ENCODE data around the gene TFEB.
"Not testable (repeated sequence)": the region's sequence is repeated elsewhere in the genome, so short reads cannot be mapped to it uniquely, and the experiment has no call there.

Gene TFEB

GRCh38 chr6:41771058-41771983 is 35.9 kb upstream of the TFEB start:
- peaks cover 7% of the 10 kb centered on the region for H3K36me3 Mint-ChIP-seq (ENCODE audit: low read depth)
- no peak overlapping the region for H3K4me3 Mint-ChIP-seq
- H3K4me1 Mint-ChIP-seq (ENCODE audit: low read depth): peaks cover 13% of the 10 kb centered on the region
- H3K9me3 Mint-ChIP-seq: no peaks in the 10 kb centered on the region
- no peak overlapping the region for H3K27ac Mint-ChIP-seq
- no peak for DNase-seq (ENCODE audit: low spot score)
- no peaks in the 10 kb centered on the region for H3K27me3 Mint-ChIP-seq (ENCODE audit: low read depth)

GRCh38 chr6:41770381-41771057 is 35.1 kb upstream of the TFEB start:
- Mint-ChIP-seq H3K9me3 (no peaks in the 10 kb centered on the region), H3K27me3 (ENCODE audit: low read depth) (no peaks in the 10 kb centered on the region), H3K27ac (no peak overlapping the region), H3K36me3 (ENCODE audit: low read depth) (peaks cover 7% of the 10 kb centered on the region), H3K4me1 (ENCODE audit: low read depth) (peaks cover 13% of the 10 kb centered on the region), H3K4me3 (no peak overlapping the region)
- DNase-seq (ENCODE audit: low spot score): no peak

DNA sequence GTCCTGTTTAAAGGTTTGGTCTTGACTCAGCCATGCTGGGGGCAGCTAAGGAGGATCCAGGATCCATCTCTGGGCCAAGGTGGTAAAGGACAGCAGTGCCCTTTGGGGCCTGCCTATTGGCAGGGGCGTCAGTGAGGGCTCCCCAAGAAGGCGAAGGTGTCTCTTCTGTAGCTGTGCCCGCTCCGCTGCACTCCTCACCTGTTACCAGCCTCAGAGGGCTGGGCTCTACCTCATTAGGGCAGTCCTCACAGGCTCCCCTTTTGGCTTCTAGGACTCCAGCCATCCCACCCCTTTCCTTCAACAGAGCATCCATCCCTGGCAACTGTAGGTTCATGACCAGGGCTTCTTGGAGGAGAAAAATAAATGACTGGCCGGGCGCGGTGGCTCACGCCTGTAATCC is 34.0 kb upstream of the TFEB start:
- Mint-ChIP-seq H3K4me3 (no peak overlapping the region), H3K36me3 (ENCODE audit: low read depth) (peaks cover 7% of the 10 kb centered on the region), H3K9me3 (no peaks in the 10 kb centered on the region), H3K27me3 (ENCODE audit: low read depth) (no peaks in the 10 kb centered on the region), H3K4me1 (ENCODE audit: low read depth) (peaks cover 13% of the 10 kb centered on the region), H3K27ac (peak overlapping the region; percentile 64)
- DNase-seq (ENCODE audit: low spot score): no peak

DNA sequence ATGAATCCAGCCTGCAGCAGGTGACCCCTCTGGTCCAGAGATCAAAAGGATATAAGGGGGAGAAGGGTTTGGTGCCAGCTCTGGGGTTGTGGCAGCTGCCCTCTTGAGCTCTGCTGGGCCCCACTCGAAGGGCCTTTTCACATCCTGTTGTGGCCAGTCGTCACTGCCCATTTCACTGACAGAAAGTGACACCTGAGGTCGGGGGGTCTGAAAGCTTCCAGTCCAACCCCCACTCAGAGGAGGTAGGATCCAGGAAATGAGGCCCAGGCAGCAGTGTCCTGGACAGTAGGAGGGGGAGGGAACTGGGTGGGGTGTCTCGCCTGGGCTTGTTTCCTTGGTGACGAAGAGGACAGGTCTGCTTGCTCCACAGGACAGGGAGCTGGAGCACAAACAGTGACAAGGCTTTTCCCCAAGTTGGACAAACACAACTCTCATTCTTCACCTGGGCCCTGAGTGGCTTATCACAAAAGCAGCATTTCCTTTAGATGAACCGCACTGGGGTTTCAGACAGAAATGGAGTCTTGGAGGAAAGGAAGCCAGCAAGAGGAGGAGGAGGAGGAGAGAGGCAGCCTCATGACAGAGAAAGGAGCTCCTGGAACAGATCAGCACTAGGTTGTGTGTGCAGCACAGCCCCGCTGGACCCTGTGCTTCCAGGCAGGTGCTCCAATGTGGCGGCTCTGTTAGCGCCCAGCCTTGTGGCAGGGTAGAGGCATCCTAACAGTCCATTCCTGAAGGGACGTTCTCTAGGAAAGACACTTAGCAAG is 33.3 kb upstream of the TFEB start:
- H3K4me3 Mint-ChIP-seq: no peak overlapping the region
- H3K4me1 Mint-ChIP-seq (ENCODE audit: low read depth): peaks cover 13% of the 10 kb centered on the region
- H3K27ac Mint-ChIP-seq: peak overlapping the region; percentile 64
- DNase-seq (ENCODE audit: low spot score): no peak
- H3K27me3 Mint-ChIP-seq (ENCODE audit: low read depth): no peaks in the 10 kb centered on the region
- H3K36me3 Mint-ChIP-seq (ENCODE audit: low read depth): peaks cover 7% of the 10 kb centered on the region
- no peaks in the 10 kb centered on the region for H3K9me3 Mint-ChIP-seq

GRCh38 chr6:41767112-41767833 is 31.9 kb upstream of the TFEB start:
- Mint-ChIP-seq H3K36me3 (ENCODE audit: low read depth) (peaks cover 4% of the 10 kb centered on the region), H3K4me1 (ENCODE audit: low read depth) (peaks cover 13% of the 10 kb centered on the region), H3K4me3 (no peak overlapping the region), H3K27me3 (ENCODE audit: low read depth) (no peaks in the 10 kb centered on the region), H3K9me3 (no peaks in the 10 kb centered on the region), H3K27ac (no peak overlapping the region)
- DNase-seq (ENCODE audit: low spot score): no peak

GRCh38 chr6:41766043-41766664 is 30.7 kb upstream of the TFEB start:
- H3K36me3 Mint-ChIP-seq (ENCODE audit: low read depth); DNase-seq (ENCODE audit: low spot score); H3K27ac Mint-ChIP-seq; H3K4me3 Mint-ChIP-seq; H3K9me3 Mint-ChIP-seq; H3K27me3 Mint-ChIP-seq (ENCODE audit: low read depth): not testable (repeated sequence)
- peaks cover 13% of the 10 kb centered on the region for H3K4me1 Mint-ChIP-seq (ENCODE audit: low read depth)

- Mint-ChIP-seq H3K4me1 (ENCODE audit: low read depth) (peaks cover 5% of the 10 kb centered on the region), H3K36me3 (ENCODE audit: low read depth) (no peaks in the 10 kb centered on the region), H3K27me3 (ENCODE audit: low read depth) (no peaks in the 10 kb centered on the region), H3K4me3 (no peak overlapping the region), H3K9me3 (no peaks in the 10 kb centered on the region), H3K27ac (no peak overlapping the region)
- no peak for DNase-seq (ENCODE audit: low spot score)
Observed at GRCh38 chr6:41763470-41763869, 28.1 kb upstream of the TFEB start.

DNA sequence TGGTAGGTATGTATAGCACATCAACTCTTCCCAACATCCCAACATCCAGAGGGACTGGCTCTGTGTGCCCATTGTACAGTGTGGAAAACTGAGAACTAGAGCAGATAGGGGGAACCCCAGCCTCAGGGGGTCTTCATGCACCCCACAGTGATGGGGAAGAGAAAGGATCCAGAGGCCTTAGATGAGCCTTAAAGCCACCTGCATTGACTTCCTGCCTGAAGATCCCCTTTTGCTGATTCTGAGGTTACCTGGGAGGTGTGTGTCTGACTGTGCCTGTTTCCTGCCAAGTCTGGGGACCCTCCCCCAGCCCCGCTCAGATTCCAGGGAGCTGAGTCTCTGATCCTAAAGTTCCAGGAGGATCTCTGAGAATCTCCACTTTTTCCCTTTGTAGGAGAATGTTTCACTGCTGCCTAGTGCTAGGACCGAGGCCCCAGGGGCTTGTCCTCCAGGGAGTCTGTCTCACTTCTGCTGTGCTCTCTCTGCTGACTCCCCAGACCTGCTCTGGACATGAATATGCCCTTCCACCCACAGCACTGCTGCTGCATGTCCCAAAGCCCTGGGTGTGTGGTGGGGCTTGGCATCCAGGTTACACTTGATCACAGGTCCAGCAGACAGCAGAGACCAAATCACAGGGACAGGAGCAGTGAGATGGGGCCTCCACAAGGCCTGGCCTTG is 24.6 kb upstream of the TFEB start:
- peaks cover 4% of the 10 kb centered on the region for H3K27me3 Mint-ChIP-seq (ENCODE audit: low read depth)
- no peak overlapping the region for H3K27ac Mint-ChIP-seq
- H3K4me3 Mint-ChIP-seq: no peak overlapping the region
- H3K4me1 Mint-ChIP-seq (ENCODE audit: low read depth): no peaks in the 10 kb centered on the region
- no peaks in the 10 kb centered on the region for H3K9me3 Mint-ChIP-seq
- DNase-seq (ENCODE audit: low spot score): no peak
- H3K36me3 Mint-ChIP-seq (ENCODE audit: low read depth): no peaks in the 10 kb centered on the region

GRCh38 chr6:41759106-41759904 is 23.9 kb upstream of the TFEB start:
- H3K27me3 Mint-ChIP-seq (ENCODE audit: low read depth): peaks cover 7% of the 10 kb centered on the region
- no peak overlapping the region for H3K4me3 Mint-ChIP-seq
- H3K9me3 Mint-ChIP-seq: no peaks in the 10 kb centered on the region
- no peak for DNase-seq (ENCODE audit: low spot score)
- no peak overlapping the region for H3K27ac Mint-ChIP-seq
- H3K36me3 Mint-ChIP-seq (ENCODE audit: low read depth): no peaks in the 10 kb centered on the region
- no peaks in the 10 kb centered on the region for H3K4me1 Mint-ChIP-seq (ENCODE audit: low read depth)

DNA sequence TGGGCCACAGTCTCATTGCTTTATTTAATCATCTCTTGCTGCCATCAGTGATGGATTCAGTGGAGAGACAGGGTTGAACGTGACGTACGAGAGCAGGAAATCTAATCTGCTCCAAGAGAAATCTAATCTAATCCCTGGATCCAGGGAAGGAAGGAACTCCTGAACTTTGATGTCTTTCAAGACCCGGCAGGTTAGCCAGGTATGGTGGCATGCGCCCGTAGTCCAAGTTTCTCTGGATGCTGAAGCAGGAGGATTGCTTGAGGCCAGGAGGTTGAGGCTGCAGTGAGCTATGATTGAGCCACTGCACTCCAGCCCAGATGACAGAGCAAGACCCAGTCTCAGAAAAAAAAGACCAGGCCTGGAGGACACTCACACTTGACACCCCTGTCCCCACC is 23.2 kb upstream of the TFEB start:
- Mint-ChIP-seq H3K27ac (no peak overlapping the region), H3K4me1 (ENCODE audit: low read depth) (no peaks in the 10 kb centered on the region), H3K27me3 (ENCODE audit: low read depth) (peaks cover 11% of the 10 kb centered on the region), H3K4me3 (no peak overlapping the region), H3K9me3 (no peaks in the 10 kb centered on the region), H3K36me3 (ENCODE audit: low read depth) (no peaks in the 10 kb centered on the region)
- DNase-seq (ENCODE audit: low spot score): no peak

DNA sequence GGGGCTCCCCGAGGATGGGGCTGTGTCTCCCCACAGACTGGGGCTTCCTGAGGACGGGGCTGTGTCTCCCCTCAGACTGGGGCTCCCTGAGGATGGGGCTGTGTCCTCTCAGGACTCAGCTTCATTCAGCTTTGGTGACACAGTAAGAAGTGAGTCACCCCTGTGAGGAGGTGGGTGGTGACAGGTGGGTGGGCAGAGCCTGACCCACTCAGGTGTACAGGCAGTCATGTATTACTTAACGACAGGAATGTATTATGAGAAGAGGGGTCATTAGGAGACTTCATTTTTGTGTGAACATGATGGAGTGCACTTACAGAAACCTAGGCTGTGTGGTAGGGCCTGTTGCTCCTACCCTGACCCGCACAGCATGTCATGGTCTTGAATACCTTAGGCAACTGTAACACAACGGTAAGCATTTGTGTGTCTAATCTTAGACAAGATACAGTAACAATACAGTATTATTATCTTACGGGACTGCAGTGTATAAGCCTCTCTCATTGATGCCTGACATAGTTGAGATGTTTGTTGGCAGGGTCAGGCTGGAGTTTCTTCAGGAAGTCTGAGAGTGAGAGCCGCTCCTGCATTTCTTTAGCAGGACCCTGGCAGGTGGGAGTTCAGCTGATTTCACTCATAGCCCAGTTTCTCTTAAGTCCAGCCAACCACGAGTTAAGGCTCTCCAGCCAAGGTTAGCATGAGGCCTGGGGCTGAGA is 22.7 kb upstream of the TFEB start:
- Mint-ChIP-seq H3K4me1 (ENCODE audit: low read depth) (no peaks in the 10 kb centered on the region), H3K36me3 (ENCODE audit: low read depth) (no peaks in the 10 kb centered on the region), H3K27ac (no peak overlapping the region), H3K9me3 (no peaks in the 10 kb centered on the region), H3K27me3 (ENCODE audit: low read depth) (peaks cover 17% of the 10 kb centered on the region), H3K4me3 (no peak overlapping the region)
- no peak for DNase-seq (ENCODE audit: low spot score)

GRCh38 chr6:41757271-41757670 is 21.9 kb upstream of the TFEB start:
- no peaks in the 10 kb centered on the region for H3K4me1 Mint-ChIP-seq (ENCODE audit: low read depth)
- DNase-seq (ENCODE audit: low spot score): no peak
- H3K27me3 Mint-ChIP-seq (ENCODE audit: low read depth): peaks cover 18% of the 10 kb centered on the region
- no peak overlapping the region for H3K4me3 Mint-ChIP-seq
- H3K36me3 Mint-ChIP-seq (ENCODE audit: low read depth): no peaks in the 10 kb centered on the region
- no peak overlapping the region for H3K27ac Mint-ChIP-seq
- no peaks in the 10 kb centered on the region for H3K9me3 Mint-ChIP-seq

All from T-helper 2 cell treated with Interferon-gamma antibody and Interleukin-4, amounts not matched to agents 5 μg/mL and 100 μg/mL, for 36 hours (primary cell).